Epidermal melanocyte (primary cell): Measurements from ENCODE around the gene HRH3.

Experiments
- DNase-seq: peaks from one replicate; pipeline ENCODE4 v3.0.0; 2011; ENCODE audit warnings: low spot score; ENCODE audit not compliant: insufficient read length

Gene HRH3

DNA sequence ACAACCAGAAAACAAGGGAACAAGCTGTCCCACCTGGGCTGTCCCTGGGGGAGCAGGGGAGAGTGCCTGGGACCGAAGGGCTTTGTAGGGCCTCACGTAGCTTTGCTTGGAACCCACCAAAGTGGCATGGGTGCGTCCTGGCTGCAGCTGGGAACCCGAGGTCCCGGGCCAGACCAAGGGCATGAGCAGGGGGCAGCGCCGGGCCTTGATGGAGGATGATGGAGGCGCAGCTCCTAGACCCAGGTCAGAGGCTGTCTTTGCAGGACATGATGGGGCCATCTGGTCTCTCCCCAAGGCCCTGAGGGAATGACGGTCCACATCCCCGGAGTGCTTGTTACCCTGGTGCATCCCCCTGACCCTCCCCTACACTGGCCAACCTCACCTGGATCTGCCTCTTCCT is 10.6 kb upstream of the HRH3 start:
- no peak for DNase-seq

DNA sequence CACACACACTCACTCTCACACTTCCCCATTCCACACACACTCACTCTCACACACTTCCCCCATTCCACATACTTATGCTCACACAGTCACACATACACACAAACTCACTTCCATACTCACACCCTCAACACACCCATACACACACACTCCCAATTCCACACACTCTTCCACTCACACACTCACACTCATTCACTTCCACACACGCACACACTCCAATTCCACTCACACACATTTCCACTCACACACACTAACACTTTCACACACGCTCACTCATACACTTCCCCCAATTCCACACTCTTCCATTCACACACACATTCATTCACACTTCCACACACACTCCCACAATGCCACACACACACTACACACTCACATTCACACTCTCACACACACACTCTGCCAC is 10.2 kb upstream of the HRH3 start:
- DNase-seq = no peak

DNA sequence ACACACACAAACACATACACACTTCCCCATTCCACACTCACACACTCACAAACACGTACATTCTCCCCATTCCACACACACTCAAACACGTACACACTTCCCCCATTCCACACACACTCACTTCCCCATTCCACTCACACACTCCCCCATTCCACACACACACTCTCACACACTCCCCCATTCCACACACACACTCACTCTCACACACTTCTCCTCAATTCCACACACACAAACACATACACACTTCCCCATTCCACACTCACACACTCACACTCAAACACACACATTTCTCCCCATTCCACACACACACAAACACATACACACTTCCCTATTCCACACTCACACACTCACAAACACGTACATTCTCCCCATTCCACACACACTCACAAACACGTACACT is 9.6 kb upstream of the HRH3 start:
- no peak for DNase-seq

DNA sequence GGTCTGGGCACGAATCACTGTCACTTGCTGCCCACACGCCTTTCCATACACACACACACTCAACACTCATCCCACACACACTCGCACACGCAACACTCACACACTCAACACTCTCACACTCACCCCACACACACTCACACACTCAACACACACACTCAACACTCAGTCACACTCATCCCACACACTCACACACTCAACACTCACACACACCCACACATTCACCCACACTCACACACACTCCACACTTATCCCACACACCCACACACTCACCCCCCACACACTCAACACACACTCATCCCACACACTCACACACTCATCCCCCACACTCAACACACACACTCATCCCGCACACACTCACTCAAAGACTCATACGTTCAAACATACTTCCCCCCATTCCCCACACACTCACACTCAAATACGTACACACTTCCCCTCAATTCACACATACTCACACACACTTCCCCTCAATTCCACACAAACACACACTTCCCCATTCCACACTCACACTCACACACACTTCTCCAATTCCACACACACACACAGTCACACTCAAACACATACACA is 9.0 kb upstream of the HRH3 start:
- DNase-seq = no peak

DNA sequence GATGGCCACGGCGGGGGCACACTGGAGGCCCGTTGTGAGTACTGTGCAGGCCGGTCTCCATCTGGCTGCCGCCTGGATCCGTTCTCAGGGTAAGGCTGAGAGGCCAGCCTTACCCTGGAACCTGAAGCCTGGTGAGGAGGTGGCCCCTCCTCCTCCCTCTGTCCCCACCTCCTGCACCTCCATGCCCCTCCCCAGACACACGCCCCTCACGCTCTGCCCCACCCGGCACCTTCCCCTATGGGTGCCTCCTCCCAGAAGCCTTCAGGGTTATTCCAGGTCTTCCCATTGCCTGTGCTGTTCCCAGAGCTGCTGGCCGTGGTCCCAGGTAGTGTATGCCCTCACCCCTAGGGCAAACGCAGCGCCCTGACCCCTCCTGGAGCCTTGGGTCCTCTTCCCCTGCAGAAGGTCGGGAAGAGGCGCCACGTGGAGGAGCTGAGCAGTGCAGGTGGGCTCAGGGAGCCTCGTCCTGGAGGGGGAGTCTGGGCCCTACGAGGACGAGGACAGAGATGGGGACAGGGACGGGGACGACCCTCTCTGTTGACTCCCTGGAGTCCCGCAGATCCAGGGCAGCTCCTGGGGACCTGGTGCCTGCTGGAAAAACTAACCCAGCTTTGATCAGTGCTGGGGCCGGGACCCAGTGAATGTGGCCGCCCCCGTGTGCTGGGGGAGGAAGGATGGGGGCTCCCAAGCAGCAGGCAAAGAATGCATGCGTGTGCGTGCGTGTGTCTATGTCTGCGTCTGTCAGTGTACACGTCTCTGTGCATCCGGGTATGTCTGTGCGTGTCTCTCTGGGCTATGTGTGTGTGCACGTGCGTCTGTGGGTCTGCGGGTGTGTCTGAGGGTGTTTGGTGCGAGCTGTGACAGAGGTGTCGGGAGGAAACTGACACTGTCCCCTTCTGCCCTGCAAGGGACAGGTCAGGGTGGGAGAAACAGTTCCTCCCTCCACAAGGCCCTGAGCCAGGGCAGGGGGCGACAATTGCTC is 8.2 kb upstream of the HRH3 start:
- DNase-seq = no peak

DNA sequence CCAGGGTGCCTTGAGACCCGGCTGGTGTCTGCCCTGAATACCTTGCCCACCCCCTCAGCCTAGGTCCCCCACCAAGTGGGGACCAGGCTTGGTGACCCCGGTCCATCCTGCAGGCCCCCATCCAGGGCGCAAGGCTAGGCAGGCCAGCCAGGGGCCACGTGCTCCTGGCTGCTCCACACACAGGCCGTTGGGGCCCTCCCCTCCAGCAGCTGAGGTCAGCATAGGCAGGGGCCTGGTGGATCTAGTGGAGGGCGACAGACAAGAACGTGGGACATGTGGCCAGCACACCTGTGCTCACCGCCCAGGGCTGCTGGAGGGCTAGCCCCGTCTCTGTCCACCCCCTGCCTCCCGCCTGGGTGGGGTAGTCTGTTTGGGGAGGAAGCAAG is 7.5 kb upstream of the HRH3 start:
- no peak for DNase-seq

DNA sequence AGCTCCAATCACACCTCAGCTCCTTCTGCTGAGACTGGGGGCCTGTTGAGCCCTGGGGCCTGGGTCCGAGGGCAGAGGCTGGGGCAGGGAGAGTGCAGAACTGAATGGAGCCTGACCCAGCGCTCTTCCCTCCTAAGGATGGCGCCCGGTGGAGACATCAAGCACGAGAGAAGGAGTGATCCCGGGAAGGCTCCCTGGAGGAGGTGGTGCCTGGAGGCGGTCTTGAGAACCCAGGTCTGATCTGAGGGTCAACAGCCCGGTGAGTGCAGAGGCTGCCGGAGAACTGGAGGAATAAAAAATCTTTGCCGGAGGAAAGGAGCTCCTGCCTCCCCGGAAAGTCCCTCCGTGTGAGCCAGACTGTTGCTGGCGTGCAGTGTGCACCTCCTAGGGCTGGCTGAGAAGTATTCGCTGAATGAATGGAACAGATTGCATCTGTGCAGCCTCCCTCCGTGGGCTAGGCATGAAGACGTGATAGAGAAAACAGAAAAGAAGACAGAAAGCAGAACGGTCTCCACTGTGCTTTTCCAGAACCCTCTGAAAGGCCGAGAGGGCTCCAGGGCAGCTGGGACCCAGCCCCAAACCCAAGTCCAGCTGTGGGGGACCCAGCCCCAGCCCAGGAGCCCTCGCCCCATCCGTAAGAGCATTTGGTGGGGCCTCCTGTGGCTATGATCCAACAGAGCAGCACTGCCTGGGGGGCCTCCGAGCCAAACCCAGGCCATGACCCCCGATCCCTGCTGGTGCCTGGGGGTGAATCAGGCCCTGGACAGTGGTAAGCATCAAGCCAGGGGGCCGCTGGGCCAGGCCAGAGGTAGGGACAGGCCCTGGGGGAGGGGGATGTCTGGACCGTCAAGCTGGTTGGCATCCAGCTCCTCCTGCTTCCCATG is 6.9 kb upstream of the HRH3 start:
- no peak for DNase-seq

DNA sequence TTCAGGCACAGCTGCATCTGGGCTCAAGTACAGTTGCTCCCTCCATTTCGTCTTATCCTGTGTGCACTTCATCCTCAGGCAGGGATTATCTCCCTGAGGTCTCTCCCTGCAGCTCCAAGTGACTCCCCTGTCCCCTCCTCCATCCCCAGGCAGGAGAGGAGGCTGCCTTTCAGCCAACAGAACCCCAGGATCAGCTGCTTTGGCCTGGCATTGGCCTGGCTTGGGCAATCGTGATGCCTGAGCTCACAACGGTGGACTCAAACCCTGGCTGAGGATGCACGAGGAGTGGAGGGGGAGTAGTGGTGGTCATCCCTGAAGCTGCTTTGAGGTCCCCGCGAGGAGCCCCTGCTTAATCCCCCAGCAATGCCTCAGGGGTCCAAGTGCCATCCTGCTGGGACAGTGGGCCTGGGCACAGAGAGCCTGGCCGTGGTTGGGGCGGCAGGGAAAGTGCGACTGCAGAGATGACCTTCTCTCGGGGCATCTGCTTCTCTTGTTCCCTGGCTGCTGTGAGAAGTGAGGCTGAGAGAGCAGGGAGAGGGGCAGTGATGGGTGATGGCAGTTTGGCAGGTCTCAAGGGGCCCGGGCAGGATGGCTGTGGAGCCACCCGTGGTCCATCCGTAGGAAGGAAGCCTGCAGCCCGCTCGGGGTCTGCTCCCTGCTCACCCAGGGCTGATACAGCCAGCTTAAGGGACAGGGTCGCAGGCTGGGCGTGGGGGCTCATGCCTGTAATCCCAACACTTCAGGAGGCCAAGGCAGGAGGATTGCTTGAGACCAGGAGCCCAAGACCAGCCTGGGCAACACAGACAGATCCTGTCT is 6.0 kb upstream of the HRH3 start:
- DNase-seq = no peak

DNA sequence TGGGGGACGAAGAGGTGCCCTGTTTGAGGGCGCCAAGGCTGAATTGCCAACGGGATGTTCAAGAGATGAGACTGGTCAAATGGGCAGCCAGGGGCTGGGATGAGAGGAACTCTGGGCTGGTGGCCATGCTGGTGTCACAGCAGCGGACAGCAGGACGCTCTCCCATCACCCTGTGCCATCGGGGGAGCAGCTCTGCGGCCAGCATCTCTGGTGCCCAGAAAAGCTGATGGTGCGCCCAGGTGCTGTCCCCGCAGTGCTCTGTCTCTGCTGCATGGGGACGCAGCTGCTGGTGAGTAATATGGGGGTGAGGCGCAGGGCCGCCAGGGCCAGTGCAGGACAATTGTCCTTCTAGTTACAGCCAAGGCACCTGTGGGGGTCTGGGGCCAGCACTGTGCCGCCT is 4.9 kb upstream of the HRH3 start:
- DNase-seq = no peak

DNA sequence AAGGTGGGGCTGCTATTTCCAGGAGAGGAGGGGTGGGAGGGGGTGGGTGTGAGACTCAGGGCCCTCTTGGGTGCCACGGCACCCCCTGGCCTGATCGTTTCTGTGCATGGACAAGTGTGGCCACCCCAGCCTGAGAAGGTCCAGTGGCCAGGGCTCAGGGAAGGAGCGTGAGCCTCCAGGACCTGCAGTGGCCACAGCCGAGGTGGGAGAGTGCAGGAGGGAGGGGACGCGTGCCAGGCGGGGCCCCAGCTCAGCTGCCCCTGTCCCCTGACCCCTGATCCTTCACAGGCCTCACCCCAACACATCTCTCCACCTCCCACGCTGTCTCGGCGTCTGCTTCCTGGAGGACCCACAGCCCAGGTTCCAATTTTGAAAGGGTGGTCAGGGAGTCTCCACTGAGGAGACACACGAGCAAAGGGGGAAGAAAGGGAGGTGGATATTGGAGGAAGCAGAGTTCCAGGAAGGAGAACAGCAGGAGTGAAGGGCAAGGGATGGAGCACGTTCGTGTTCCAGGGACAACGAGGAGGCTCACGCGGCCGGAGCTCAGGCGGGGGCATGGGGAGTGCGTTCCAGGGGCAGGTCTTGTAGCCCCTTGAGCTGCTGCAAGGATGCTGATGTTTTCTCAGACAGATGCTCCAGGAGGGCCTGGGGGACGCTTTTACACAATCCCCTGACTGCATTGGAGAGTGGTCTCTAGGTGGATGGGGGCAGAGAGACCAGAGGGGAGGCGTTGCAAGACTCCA is 4.2 kb upstream of the HRH3 start:
- DNase-seq = no peak

DNA sequence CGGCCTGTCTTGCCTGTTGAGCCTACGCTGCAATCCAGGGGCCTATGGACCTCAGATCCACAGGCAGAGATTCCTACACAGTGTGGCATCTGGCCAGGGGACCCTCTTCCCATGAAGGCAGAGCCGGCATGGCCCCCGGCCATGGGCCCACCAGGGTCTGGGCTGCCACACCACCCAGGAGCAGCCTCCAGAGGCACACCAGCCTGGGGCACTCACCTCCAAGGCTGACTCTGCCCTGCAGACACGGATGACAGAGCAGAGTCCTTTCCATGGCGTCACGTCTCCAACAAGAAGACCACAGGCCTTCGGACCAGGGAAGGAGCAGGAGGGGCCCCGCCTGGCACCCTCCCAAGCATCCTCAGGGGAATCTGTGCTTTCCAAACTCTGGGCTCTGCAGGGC is 3.5 kb upstream of the HRH3 start:
- DNase-seq = no peak

DNA sequence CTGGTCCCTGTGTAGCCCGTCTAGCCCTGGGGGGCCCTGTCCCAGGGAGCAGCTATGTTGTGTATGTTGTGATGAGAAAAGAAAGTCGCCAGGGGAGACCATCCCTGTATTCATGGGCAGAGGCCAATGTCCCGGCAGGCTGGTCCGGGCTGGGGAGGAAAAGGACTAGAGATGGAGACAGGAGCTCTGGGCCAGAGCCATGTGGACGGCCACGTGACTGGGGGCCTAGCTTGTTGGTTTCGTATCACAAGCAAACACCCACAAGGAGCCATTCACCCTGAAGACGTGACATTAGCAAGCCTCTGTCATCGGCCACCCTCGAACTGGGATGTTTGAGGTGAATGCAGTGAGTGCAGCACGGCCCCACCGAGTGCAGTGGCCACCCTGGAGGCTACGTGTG is 2.9 kb upstream of the HRH3 start:
- DNase-seq = no peak

DNA sequence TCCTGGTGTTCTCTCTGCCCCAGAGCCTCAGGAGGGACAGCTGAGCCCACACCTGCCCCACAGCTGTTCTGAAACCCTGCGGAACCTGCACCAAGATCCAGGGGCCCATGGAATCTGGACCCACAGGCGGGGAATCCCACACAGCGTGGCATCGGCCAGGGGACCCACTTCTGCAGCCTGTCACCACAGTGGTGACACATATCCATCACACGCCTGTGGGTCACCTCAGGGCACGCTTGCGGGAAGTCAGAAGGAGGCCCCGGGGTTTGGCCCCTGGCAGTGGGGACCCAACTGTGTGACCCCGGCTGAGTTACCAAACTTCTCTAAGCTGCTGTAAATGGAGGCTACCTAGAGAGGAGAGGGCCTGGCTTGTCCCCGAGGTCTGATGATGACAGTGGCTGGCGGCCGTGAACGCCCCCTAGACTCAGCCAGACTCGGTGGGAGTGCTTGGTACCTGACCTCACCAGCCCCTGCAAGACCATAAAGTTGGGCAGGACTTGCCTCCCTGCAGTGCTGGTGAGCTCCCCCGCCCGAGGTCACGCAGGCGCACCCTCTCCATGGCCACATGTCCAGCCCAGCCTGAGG is 2.3 kb upstream of the HRH3 start:
- no peak for DNase-seq

DNA sequence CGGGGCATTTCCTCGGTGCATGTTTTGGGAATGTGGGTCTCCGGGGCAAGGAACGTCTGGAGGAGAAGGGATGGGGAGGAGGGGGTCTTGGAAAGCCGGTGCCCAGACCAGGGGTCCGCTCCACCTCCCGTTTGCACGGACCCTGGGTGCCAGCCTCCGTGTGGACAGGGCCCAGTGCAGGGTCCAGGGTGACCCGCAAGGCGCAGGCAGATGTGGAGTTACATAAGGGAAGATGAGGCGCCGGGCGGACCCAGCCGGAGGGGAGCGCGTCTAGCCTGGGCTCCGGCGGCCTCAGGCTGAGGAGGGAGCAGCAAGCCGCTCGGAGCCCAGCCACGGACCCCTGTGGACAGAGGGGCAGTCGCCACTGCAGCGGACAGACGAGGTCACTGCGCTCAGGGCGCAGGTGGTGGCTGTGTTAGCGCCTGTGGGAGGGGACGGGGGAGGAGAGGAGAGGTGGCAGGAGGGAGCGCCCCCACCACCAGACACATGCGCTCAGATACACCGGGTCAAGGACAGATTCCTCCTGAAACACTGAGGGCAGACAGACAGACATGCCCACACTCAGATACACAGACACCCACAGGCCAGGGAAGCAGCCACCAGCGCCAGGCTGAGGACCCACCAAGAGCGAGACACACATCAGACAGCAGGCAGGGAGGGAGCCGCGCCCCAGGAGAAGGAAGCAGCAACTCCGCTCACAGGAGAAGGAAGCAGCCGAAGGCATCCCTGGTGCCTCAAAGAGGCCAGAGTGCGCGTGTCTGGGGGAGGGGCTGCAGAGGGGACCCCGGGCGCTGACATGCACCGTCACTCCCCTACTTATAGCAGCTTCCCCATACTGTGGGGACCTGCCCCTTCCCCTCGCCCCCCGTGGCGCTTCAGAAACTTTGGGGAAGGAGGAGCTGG is 839 bp upstream of the HRH3 start:
- DNase-seq = no peak

DNA sequence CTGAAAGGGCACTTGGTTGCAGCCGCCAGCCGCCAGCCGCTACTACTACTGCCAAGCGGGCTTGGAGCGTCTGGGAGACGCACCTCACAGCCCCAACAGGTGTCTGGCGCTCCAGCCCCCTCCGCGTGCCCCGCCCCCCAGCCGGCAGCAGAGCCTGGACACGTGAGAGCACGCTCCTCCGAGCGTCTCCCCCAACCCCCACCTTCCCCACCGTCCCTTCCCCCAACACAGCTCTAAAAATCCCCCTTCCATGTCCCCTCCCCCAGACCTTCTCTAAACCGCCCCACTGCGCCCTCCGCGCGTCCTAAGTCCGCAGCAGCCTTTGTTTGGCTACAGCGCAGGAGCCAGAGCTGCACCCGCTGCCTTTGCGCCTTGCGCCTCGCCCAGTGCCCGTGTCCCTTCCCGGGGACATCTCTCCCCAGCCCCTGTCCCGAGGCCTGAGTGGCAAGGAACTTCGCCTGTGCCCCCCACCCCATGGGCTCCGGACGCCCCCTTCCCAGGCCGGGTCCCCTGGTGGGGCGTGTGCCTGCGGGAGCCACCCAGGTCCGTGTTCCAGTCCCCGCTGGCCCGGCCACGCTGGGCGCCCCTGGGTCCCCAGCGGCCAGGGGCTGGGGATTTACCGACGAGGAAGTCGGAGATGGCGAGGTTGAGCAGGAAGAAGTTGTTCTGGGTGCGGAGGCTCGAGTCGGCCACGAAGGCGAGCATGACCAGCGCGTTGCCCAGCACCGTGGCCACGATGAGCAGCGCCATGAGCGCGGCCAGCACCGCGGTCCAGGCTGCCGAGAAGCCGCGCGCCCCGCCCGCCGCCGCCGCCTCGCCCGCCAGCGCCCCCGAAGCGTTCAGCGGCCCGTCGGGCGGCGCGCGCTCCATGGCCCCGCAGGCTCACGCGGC is 732 bp downstream of the HRH3 start:
- DNase-seq = no peak

DNA sequence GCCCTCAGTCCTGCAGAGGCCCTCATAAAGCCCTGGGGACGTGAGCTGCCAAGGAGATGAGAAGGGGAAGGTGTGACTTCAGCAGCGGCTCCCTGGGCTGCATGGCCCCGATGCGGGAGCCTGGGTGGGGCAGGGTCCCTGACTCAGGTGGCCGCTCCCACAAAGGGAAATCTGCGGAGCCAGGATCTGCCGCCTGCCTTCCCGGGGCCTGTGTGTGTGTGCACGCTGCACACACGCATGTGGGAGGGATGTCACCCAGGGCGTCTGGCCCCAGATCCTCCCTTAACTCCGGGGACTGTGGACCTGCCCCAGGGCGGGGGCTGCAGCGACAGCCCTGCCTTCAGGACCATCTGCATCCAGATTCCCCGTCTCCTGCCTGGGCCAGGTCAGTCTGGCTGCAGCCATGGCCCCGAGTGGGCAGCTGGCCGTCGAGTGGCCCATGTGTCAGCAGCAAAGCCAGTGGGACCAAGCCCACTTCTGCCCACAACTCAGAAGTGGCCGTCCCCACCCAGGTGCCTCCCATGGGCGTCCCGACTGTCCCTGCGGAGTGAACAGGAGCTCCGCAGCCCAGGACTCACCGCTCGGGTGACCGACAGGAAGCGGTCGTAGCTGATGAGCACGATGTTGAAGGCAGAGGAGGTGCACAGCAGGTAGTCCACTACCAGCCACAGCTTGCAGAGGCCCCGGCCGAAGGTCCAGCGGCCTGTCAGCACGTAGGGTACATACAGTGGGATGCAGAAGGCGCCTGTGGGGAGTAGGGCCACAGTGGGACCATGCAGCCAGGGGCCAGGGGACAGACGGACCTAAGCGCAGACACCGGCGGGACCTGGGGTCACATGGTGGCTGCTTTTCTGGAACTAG is 1.9 kb downstream of the HRH3 start:
- DNase-seq = no peak
